ENCODE data around the gene NARS2.

NARS2 gene

DNA sequence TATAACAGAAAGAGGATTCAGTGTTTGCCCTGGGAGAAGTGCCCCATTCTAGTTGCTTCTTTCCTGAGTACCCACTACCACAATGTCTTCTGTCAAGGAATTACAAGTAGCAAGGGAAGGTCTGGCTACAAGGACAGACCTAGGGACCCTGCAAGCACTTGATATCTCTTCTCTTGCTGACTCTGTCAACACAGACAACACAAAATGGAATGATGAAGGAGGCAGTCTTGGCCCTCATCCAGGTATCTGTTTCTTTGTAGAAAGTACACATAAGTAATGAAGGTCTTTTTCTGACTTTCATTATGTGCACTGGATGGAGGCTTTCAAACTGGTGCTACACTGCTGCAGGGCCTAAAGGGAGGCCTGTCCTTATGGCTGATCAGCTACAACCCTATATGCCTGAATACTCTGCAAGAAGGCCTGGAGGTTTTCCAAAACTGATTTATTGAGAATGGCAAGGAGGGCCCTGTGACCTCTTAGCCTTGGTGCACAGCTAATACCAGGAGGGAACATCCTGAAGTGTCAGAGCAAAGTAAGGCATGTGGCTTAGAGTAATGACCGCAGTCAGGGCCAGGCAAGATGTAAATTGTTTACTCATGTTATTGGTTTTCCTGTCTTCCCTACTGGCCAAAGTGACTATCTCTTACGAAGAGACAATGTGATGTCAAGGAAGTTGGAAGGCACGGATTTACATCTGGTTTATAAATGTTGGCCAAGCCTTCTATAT lies 188.3 kb downstream of the NARS2 start:
- Histone ChIP-seq H3K4me1 (ENCODE audit: low read length) (no peaks in the 10 kb centered on the region), H3K9me3 (replicated peaks; ENCODE audit: insufficient read depth, low read length) (no peaks in the 10 kb centered on the region), H2AFZ (ENCODE audit: low read length) (no peak overlapping the region), H3K36me3 (replicated peaks; ENCODE audit: insufficient read depth, low read length) (no peaks in the 10 kb centered on the region), H3K4me2 (ENCODE audit: low read depth, low read length) (no peak overlapping the region), H3K27me3 (replicated peaks; ENCODE audit: insufficient read depth, low read length) (no peaks in the 10 kb centered on the region), H3K9me2 (replicated peaks; ENCODE audit: insufficient read depth, low read length) (no peaks in the 10 kb centered on the region), H3K9ac (ENCODE audit: low read length) (no peak overlapping the region), H3K79me2 (ENCODE audit: low read length) (no peaks in the 10 kb centered on the region), H4K20me1 (ENCODE audit: insufficient read depth, low read length) (no peaks in the 10 kb centered on the region), H3K27ac (ENCODE audit: low read length) (no peak overlapping the region), H3F3A (ENCODE audit: insufficient read depth, low read length) (no peaks in the 10 kb centered on the region), H3K4me3 (ENCODE audit: low read length) (no peak overlapping the region)
- DNase-seq: no peak
- TF ChIP-seq EZH2phosphoT487 (IDR thresholded peaks at IDR 0.05; ENCODE audit: low read length) (no peak), EZH2 (optimal IDR thresholded peaks at IDR 0.05; ENCODE audit: low read depth, low read length) (no peak)
- TF ChIP-seq, protein P1, sequence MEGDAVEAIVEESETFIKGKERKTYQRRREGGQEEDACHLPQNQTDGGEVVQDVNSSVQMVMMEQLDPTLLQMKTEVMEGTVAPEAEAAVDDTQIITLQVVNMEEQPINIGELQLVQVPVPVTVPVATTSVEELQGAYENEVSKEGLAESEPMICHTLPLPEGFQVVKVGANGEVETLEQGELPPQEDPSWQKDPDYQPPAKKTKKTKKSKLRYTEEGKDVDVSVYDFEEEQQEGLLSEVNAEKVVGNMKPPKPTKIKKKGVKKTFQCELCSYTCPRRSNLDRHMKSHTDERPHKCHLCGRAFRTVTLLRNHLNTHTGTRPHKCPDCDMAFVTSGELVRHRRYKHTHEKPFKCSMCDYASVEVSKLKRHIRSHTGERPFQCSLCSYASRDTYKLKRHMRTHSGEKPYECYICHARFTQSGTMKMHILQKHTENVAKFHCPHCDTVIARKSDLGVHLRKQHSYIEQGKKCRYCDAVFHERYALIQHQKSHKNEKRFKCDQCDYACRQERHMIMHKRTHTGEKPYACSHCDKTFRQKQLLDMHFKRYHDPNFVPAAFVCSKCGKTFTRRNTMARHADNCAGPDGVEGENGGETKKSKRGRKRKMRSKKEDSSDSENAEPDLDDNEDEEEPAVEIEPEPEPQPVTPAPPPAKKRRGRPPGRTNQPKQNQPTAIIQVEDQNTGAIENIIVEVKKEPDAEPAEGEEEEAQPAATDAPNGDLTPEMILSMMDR (IDR thresholded peaks at IDR 0.05; ENCODE audit: low read length): no peak
